ENCODE measurements around the gene POLR3B. TPM values are rescaled to one million over a fixed set of nuclear protein-coding genes. Genes with fewer than 3 reads are reported as not detected.
A peak's percentile ranks its signal among the peaks of the same experiment; 100 is the strongest.

The POLR3B gene
- total and polyA plus RNA-seq, 9 of the 15 experiments (the other 6 are each of a cell fraction or from before 2014, with no cell fraction given): 7.6 to 17.9 (median 14.4) TPM

- TF ChIP-seq TARDBP (IDR thresholded peaks at IDR 0.05) (0 out of 2 replicates have a peak, but pooled peaks have one; percentile 67), ATF1 (CRISPR knock-in tag; IDR thresholded peaks at IDR 0.05) (no peak), ATF1 (tag; IDR thresholded peaks at IDR 0.05) (peak; percentile 66), KAT7 (CRISPR knock-in tag; IDR thresholded peaks at IDR 0.05; ENCODE audit: borderline replicate concordance) (0 out of 2 replicates have a peak, but pooled peaks have one; percentile 13), PBX2 (CRISPR knock-in tag; IDR thresholded peaks at IDR 0.05; ENCODE audit: low read depth) (no peak), PBX2 (tag; conservative IDR thresholded peaks at IDR 0.05; ENCODE audit: low read depth) (no peak; the same call in 1 of the 2 replicates), TSC22D4 (tag; IDR thresholded peaks at IDR 0.05) (no peak), BRF2 (IDR thresholded peaks at IDR 0.05; ENCODE audit: borderline replicate concordance, insufficient read depth, insufficient read length) (no peak), ADNP (tag; IDR thresholded peaks at IDR 0.05) (no peak), PYGO2 (tag; IDR thresholded peaks at IDR 0.05) (no peak), SRF (CRISPR knock-in tag; IDR thresholded peaks at IDR 0.05) (peak in 1 of 2 experiments; percentile 50; a peak in 1 of 4 replicates), CTCF (IDR thresholded peaks at IDR 0.05 in 2 of 3, conservative IDR thresholded peaks at IDR 0.05 in 1 of 3; ENCODE audit: insufficient read depth in 2 of 3, low read depth in 1 of 3, low read length in 3 of 3) (peak; percentile 79 to 92 (median 90)), ERF (CRISPR knock-in tag; IDR thresholded peaks at IDR 0.05) (peak; percentile 80; the same call in 1 of the 2 replicates), NUFIP1 (IDR thresholded peaks at IDR 0.05; ENCODE audit: partially characterized antibody) (no peak), TFAM (CRISPR knock-in tag; conservative IDR thresholded peaks at IDR 0.05) (no peak), ATF6 (CRISPR knock-in tag; IDR thresholded peaks at IDR 0.05) (no peak; the same call in none of the 2 replicates), LARP7 (IDR thresholded peaks at IDR 0.05) (0 out of 2 replicates have a peak, but pooled peaks have one; percentile 14), HLTF (IDR thresholded peaks at IDR 0.05) (peak; percentile 87), MED1 (CRISPR knock-in tag; IDR thresholded peaks at IDR 0.05; ENCODE audit: borderline replicate concordance) (no peak), POLR2AphosphoS5 (IDR thresholded peaks at IDR 0.05; ENCODE audit: control insufficient read depth, insufficient read depth, low read depth, low read length) (no peak; the same call in none of the 2 replicates), RBM15 (IDR thresholded peaks at IDR 0.05; ENCODE audit: insufficient read depth, low read length) (no peak)
Observed at GRCh38 chr12:106357549-106358395, at the start of gene POLR3B (continued).

Data from K562 (cell line).